Medulla oblongata (tissue), 1 donor: ENCODE measurements around the gene YPEL1.
"Not testable (repeated sequence)": the region's sequence is repeated elsewhere in the genome, so short reads cannot be mapped to it uniquely, and the experiment has no call there.

Source experiments
- DNase-seq: peaks from one replicate; pipeline ENCODE4 v3.0.0-alpha.2; 2015; ENCODE audit errors: extremely low spot score

Gene YPEL1

GRCh38 chr22:21699643-21700042, 36.0 kb downstream of the YPEL1 start:
- no peak for DNase-seq

- DNase-seq = no peak
These were observed 36.9 kb downstream of the YPEL1 start for GRCh38 chr22:21698430-21699329.

GRCh38 chr22:21697880-21698279, 37.7 kb downstream of the YPEL1 start:
- no peak for DNase-seq

GRCh38 chr22:21697021-21697771, 38.4 kb downstream of the YPEL1 start:
- DNase-seq = no peak

- DNase-seq = no peak
These were observed 39.5 kb downstream of the YPEL1 start for GRCh38 chr22:21696115-21696514.

- no peak for DNase-seq
These were observed 40.0 kb downstream of the YPEL1 start for GRCh38 chr22:21695430-21696085.

GRCh38 chr22:21694795-21695429, 40.7 kb downstream of the YPEL1 start:
- DNase-seq = no peak

GRCh38 chr22:21694394-21694793, 41.2 kb downstream of the YPEL1 start:
- no peak for DNase-seq

GRCh38 chr22:21693999-21694341, 41.6 kb downstream of the YPEL1 start:
- no peak for DNase-seq

- no peak for DNase-seq
These were observed 42.1 kb downstream of the YPEL1 start for GRCh38 chr22:21693333-21693998.

GRCh38 chr22:21692856-21693255, 42.7 kb downstream of the YPEL1 start:
- not testable (repeated sequence) for DNase-seq

- DNase-seq = no peak
These were observed 43.8 kb downstream of the YPEL1 start for GRCh38 chr22:21691816-21692215.

GRCh38 chr22:21690401-21690801, 45.2 kb downstream of the YPEL1 start:
- peak; percentile 37 for DNase-seq

GRCh38 chr22:21688706-21689381, 46.8 kb downstream of the YPEL1 start:
- no peak for DNase-seq

- DNase-seq = no peak
These were observed 47.3 kb downstream of the YPEL1 start for GRCh38 chr22:21688341-21688705.

GRCh38 chr22:21687685-21688259, 47.8 kb downstream of the YPEL1 start:
- DNase-seq = no peak

GRCh38 chr22:21686634-21687393, 48.8 kb downstream of the YPEL1 start:
- DNase-seq = no peak

GRCh38 chr22:21686193-21686608, 49.4 kb downstream of the YPEL1 start:
- no peak for DNase-seq

- no peak for DNase-seq
These were observed 50.5 kb downstream of the YPEL1 start for GRCh38 chr22:21685164-21685513.
